HG03439 (cell line): ENCODE data around the gene NCDN.
A peak's percentile ranks its signal among the peaks of the same experiment; 100 is the strongest.

Source experiments
- ATAC-seq: cut with Tn5 transposase; IDR thresholded peaks from one replicate; pipeline ENCODE4 v1.9.1; 2021; ENCODE audit warnings: mild to moderate bottlenecking, moderate library complexity; ENCODE audit not compliant: unreplicated experiment

The NCDN gene

GRCh38 chr1:35554266-35555211 is 3.1 kb upstream of the NCDN start:
- ATAC-seq, result no peak

GRCh38 chr1:35555212-35555584 is 2.4 kb upstream of the NCDN start:
- ATAC-seq, result no peak

- no peak for ATAC-seq
These were observed 1.8 kb upstream of the NCDN start for GRCh38 chr1:35555601-35556477.

GRCh38 chr1:35556484-35557117 is 998 bp upstream of the NCDN start:
- ATAC-seq, result no peak

GRCh38 chr1:35557118-35557610 is 435 bp upstream of the NCDN start, which contains the start of gene KIAA0319L:
TSS of gene KIAA0319L (minus strand) at chr1:35557403. CDS start at chr1:35554491, 2,912 bp downstream.
- peak; percentile 79 for ATAC-seq

GRCh38 chr1:35558374-35559316 is 1.0 kb downstream of the NCDN start:
- ATAC-seq, result no peak

- no peak for ATAC-seq
These were observed 1.8 kb downstream of the NCDN start for GRCh38 chr1:35559317-35559944.

- ATAC-seq, result no peak
These were observed 2.9 kb downstream of the NCDN start for GRCh38 chr1:35560256-35561225.

GRCh38 chr1:35561297-35561971 is 3.8 kb downstream of the NCDN start:
- ATAC-seq, result no peak

- no peak for ATAC-seq
These were observed 4.5 kb downstream of the NCDN start for GRCh38 chr1:35561972-35562680.

- no peak for ATAC-seq
These were observed 5.6 kb downstream of the NCDN start for GRCh38 chr1:35563166-35563565.

- ATAC-seq, result no peak
These were observed 6.7 kb downstream of the NCDN start for GRCh38 chr1:35564037-35564883.

- no peak for ATAC-seq
These were observed 7.5 kb downstream of the NCDN start for GRCh38 chr1:35564884-35565741.

GRCh38 chr1:35565742-35566133 is 8.1 kb downstream of the NCDN start:
- ATAC-seq, result no peak

- ATAC-seq, result no peak
These were observed 10.5 kb downstream of the NCDN start for GRCh38 chr1:35567947-35568558.
